Measurements from ENCODE around the gene PTTG1.

Gene PTTG1

GRCh38 chr5:160441311-160441781, 19.7 kb downstream of the PTTG1 start:
- no peaks in the 10 kb centered on the region for H3K79me2 ChIP-seq (ENCODE audit: control insufficient read depth, insufficient read depth, low read length, unreplicated experiment)
- H3K27ac ChIP-seq (ENCODE audit: low read depth, low read length) = no peak overlapping the region
- H2AFZ ChIP-seq (ENCODE audit: low read length, unreplicated experiment) = no peak overlapping the region
- H3K36me3 ChIP-seq (ENCODE audit: insufficient read depth, low read length) = no peaks in the 10 kb centered on the region
- peaks cover 5% of the 10 kb centered on the region for H3K4me1 ChIP-seq (ENCODE audit: control insufficient read depth, insufficient read depth, low read length, unreplicated experiment)
- no peak overlapping the region for H3K4me3 ChIP-seq (ENCODE audit: low read depth, low read length)
- H3K27me3 ChIP-seq (ENCODE audit: insufficient read depth, low read length) = peaks cover 21% of the 10 kb centered on the region

- peaks cover 5% of the 10 kb centered on the region for H3K4me1 ChIP-seq (ENCODE audit: control insufficient read depth, insufficient read depth, low read length, unreplicated experiment)
- H3K27ac ChIP-seq (ENCODE audit: low read depth, low read length) = no peak overlapping the region
- no peak overlapping the region for H2AFZ ChIP-seq (ENCODE audit: low read length, unreplicated experiment)
- peaks cover 14% of the 10 kb centered on the region for H3K27me3 ChIP-seq (ENCODE audit: insufficient read depth, low read length)
- H3K4me3 ChIP-seq (ENCODE audit: low read depth, low read length) = no peak overlapping the region
- no peaks in the 10 kb centered on the region for H3K79me2 ChIP-seq (ENCODE audit: control insufficient read depth, insufficient read depth, low read length, unreplicated experiment)
- H3K36me3 ChIP-seq (ENCODE audit: insufficient read depth, low read length) = no peaks in the 10 kb centered on the region
Observed at GRCh38 chr5:160442824-160443431, 21.3 kb downstream of the PTTG1 start.

DNA sequence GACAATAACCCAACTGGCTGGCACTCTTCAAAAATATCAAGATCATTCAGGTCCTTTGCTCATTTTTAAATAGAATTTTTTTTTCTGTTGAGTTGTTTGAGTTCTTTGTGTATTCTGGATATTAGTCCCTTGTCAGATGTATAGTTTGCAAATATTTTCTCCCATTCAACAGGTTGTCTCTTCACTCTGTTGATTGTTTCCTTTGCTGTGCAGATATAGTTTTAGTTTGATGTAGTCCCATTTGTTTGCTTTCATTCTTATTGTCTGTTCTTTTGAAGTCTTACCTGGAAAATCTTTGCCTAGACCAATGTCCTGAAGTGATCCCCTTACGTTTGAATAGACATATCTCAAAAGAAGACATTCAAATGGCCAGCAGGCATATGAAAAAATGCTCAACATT, 22.8 kb downstream of the PTTG1 start:
- no peak overlapping the region for H3K27ac ChIP-seq (ENCODE audit: low read depth, low read length)

DNA sequence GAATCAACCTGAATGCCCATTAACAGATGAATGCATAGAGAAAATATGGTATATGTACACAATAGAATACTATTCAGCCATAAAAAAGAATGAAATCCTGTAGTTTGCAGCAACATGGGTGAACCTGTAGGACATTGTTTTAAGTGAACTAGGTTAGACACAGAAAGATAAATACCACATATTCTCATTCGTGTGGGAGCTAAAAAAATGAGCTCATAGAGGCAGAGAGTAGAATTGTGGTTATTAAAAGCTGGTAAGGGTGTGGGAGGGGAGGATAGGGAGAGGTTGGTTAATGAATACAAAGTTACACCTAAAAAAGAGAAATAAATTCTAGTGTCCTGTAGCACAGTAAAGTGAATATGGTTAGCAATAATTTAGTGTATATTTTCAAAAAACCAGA, 23.5 kb downstream of the PTTG1 start:
- H3K4me1 ChIP-seq (ENCODE audit: control insufficient read depth, insufficient read depth, low read length, unreplicated experiment) = no peaks in the 10 kb centered on the region
- H3K36me3 ChIP-seq (ENCODE audit: insufficient read depth, low read length) = no peaks in the 10 kb centered on the region
- no peaks in the 10 kb centered on the region for H3K79me2 ChIP-seq (ENCODE audit: control insufficient read depth, insufficient read depth, low read length, unreplicated experiment)
- H3K27me3 ChIP-seq (ENCODE audit: insufficient read depth, low read length) = peaks cover 16% of the 10 kb centered on the region
- H2AFZ ChIP-seq (ENCODE audit: low read length, unreplicated experiment) = no peak overlapping the region
- H3K27ac ChIP-seq (ENCODE audit: low read depth, low read length) = no peak overlapping the region
- H3K4me3 ChIP-seq (ENCODE audit: low read depth, low read length) = no peak overlapping the region

More for the DNA sequence above, 22.8 kb downstream of the PTTG1 start:
- no peaks in the 10 kb centered on the region for H3K36me3 ChIP-seq (ENCODE audit: insufficient read depth, low read length)
- H3K79me2 ChIP-seq (ENCODE audit: control insufficient read depth, insufficient read depth, low read length, unreplicated experiment) = no peaks in the 10 kb centered on the region
- H3K4me1 ChIP-seq (ENCODE audit: control insufficient read depth, insufficient read depth, low read length, unreplicated experiment) = no peaks in the 10 kb centered on the region
- peaks cover 14% of the 10 kb centered on the region for H3K27me3 ChIP-seq (ENCODE audit: insufficient read depth, low read length)
- H3K4me3 ChIP-seq (ENCODE audit: low read depth, low read length) = no peak overlapping the region
- no peak overlapping the region for H2AFZ ChIP-seq (ENCODE audit: low read length, unreplicated experiment)

- Histone ChIP-seq H3K36me3 (ENCODE audit: insufficient read depth, low read length) (no peaks in the 10 kb centered on the region), H2AFZ (ENCODE audit: low read length, unreplicated experiment) (no peak overlapping the region), H3K27me3 (ENCODE audit: insufficient read depth, low read length) (peaks cover 19% of the 10 kb centered on the region), H3K79me2 (ENCODE audit: control insufficient read depth, insufficient read depth, low read length, unreplicated experiment) (no peaks in the 10 kb centered on the region), H3K4me3 (ENCODE audit: low read depth, low read length) (no peak overlapping the region), H3K4me1 (ENCODE audit: control insufficient read depth, insufficient read depth, low read length, unreplicated experiment) (no peaks in the 10 kb centered on the region), H3K27ac (ENCODE audit: low read depth, low read length) (no peak overlapping the region)
Observed at GRCh38 chr5:160445751-160446150, 24.1 kb downstream of the PTTG1 start.

GRCh38 chr5:160448886-160449285, 27.2 kb downstream of the PTTG1 start:
- Histone ChIP-seq H3K36me3 (ENCODE audit: insufficient read depth, low read length) (no peaks in the 10 kb centered on the region), H3K27ac (ENCODE audit: low read depth, low read length) (no peak overlapping the region), H3K4me1 (ENCODE audit: control insufficient read depth, insufficient read depth, low read length, unreplicated experiment) (no peaks in the 10 kb centered on the region), H2AFZ (ENCODE audit: low read length, unreplicated experiment) (no peak overlapping the region), H3K4me3 (ENCODE audit: low read depth, low read length) (no peak overlapping the region), H3K79me2 (ENCODE audit: control insufficient read depth, insufficient read depth, low read length, unreplicated experiment) (no peaks in the 10 kb centered on the region), H3K27me3 (ENCODE audit: insufficient read depth, low read length) (peaks cover 23% of the 10 kb centered on the region)

DNA sequence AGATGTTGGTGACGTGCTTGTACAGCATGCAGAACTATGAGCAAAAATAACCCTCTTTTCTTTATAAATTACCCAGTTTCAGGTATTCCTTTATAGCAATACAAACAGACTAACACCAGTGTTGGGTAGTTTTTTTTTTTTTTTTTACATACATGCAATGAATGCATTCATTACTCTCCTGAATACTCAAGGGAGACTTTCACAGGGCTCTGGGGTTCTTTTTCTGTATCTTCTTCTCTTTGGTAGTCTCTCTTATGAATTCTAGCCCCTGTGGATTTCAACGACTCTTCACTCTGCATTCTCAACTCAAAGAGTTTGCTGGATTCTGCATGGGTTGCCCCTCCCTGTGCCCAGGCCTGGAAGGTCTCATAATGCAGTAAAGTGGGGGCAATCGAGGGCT, 27.8 kb downstream of the PTTG1 start:
- no peak overlapping the region for H3K27ac ChIP-seq (ENCODE audit: low read depth, low read length)
- H3K79me2 ChIP-seq (ENCODE audit: control insufficient read depth, insufficient read depth, low read length, unreplicated experiment) = no peaks in the 10 kb centered on the region
- H3K36me3 ChIP-seq (ENCODE audit: insufficient read depth, low read length) = no peaks in the 10 kb centered on the region
- H2AFZ ChIP-seq (ENCODE audit: low read length, unreplicated experiment) = no peak overlapping the region
- no peak overlapping the region for H3K4me3 ChIP-seq (ENCODE audit: low read depth, low read length)
- H3K4me1 ChIP-seq (ENCODE audit: control insufficient read depth, insufficient read depth, low read length, unreplicated experiment) = no peaks in the 10 kb centered on the region
- H3K27me3 ChIP-seq (ENCODE audit: insufficient read depth, low read length) = peaks cover 26% of the 10 kb centered on the region

DNA sequence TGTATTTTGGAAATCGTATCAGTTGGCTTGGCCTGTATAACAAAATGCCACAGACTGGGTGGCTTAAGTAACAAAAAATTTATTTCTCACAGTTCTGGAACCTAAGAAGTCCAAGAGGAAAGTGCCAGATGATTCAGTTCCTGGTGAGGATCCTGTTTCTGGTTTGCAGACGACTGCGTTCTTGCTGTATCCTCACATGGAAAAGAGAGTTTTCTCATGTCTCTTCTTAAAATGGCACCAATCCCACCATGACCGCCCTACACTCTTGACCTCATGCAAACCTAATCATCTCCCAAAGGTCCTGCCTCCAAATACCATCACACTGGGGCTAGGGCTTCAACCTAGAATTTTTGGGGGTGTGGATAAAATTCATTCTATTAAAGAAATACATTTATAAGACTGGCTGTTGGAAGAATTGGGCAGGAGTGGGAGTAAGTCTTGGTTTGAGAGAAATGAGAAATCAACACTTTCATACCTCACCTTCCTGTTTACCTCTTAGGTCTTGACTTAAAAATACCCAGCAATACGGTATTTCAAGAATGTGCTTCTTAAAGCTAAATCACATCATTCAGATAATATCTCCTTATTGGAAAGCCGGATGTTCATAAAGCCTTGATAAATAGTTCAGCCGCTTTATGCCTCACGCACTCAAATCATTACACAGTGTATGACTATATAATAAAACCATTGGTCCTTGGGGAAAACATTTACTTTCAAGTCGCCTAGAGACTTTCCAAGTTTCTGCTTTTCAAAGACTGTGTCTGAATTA, 28.7 kb downstream of the PTTG1 start:
- H3K36me3 ChIP-seq (ENCODE audit: insufficient read depth, low read length) = no peaks in the 10 kb centered on the region
- H3K4me1 ChIP-seq (ENCODE audit: control insufficient read depth, insufficient read depth, low read length, unreplicated experiment) = no peaks in the 10 kb centered on the region
- no peak overlapping the region for H2AFZ ChIP-seq (ENCODE audit: low read length, unreplicated experiment)
- peaks cover 19% of the 10 kb centered on the region; the same call in 1 of the 2 replicates for H3K27me3 ChIP-seq (ENCODE audit: insufficient read depth, low read length)
- no peak overlapping the region for H3K4me3 ChIP-seq (ENCODE audit: low read depth, low read length)
- H3K79me2 ChIP-seq (ENCODE audit: control insufficient read depth, insufficient read depth, low read length, unreplicated experiment) = no peaks in the 10 kb centered on the region
- no peak overlapping the region for H3K27ac ChIP-seq (ENCODE audit: low read depth, low read length)

DNA sequence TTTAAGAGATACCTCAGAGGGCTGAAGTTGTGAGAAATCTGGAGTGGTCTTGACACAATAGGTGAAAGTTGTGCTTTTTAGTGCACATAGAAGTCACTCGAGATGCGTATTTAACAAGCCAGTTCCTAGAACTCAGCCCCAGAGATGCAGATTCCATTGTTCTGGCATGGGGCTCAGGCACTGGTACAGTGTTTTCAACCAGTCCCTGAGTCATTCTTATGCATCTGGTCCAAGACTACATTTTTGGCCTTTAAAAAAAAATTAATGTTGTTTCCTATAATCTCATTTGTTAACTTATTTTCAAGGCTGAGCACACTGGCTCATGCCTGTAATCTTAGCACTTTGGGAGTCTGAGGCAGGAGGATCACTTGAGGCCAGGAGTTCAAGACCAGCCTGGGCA, 29.6 kb downstream of the PTTG1 start:
- peaks cover 19% of the 10 kb centered on the region; the same call in 1 of the 2 replicates for H3K27me3 ChIP-seq (ENCODE audit: insufficient read depth, low read length)
- no peak overlapping the region for H3K4me3 ChIP-seq (ENCODE audit: low read depth, low read length)
- H3K27ac ChIP-seq (ENCODE audit: low read depth, low read length) = no peak overlapping the region
- no peak overlapping the region for H2AFZ ChIP-seq (ENCODE audit: low read length, unreplicated experiment)
- no peaks in the 10 kb centered on the region for H3K79me2 ChIP-seq (ENCODE audit: control insufficient read depth, insufficient read depth, low read length, unreplicated experiment)
- no peaks in the 10 kb centered on the region for H3K4me1 ChIP-seq (ENCODE audit: control insufficient read depth, insufficient read depth, low read length, unreplicated experiment)
- no peaks in the 10 kb centered on the region for H3K36me3 ChIP-seq (ENCODE audit: insufficient read depth, low read length)

- Histone ChIP-seq H2AFZ (ENCODE audit: low read length, unreplicated experiment) (no peak overlapping the region), H3K36me3 (ENCODE audit: insufficient read depth, low read length) (no peaks in the 10 kb centered on the region), H3K27me3 (ENCODE audit: insufficient read depth, low read length) (peaks cover 19% of the 10 kb centered on the region; the same call in 1 of the 2 replicates), H3K4me1 (ENCODE audit: control insufficient read depth, insufficient read depth, low read length, unreplicated experiment) (no peaks in the 10 kb centered on the region), H3K4me3 (ENCODE audit: low read depth, low read length) (no peak overlapping the region), H3K79me2 (ENCODE audit: control insufficient read depth, insufficient read depth, low read length, unreplicated experiment) (no peaks in the 10 kb centered on the region), H3K27ac (ENCODE audit: low read depth, low read length) (no peak overlapping the region)
Observed at GRCh38 chr5:160452036-160452435, 30.4 kb downstream of the PTTG1 start.

DNA sequence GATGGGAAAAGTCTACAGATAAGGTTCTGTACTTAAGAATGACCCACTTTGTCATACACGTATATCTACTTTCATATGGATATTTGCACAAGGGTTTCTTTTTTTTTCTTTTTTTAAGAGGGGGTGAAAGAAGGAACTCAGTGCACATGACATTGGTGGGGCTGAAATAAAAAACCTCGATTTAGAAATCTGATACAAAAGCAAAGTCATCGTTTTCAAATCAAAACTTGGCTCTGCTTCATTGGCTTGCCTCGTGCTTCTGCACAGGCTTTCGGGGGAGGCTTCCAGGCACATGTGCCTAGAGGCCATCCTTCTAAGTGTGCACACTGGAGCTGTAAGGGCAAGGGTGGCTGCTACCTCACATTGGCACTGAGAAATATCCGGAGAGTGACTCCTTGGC, 31.1 kb downstream of the PTTG1 start:
- Histone ChIP-seq H3K27ac (ENCODE audit: low read depth, low read length) (no peak overlapping the region), H3K79me2 (ENCODE audit: control insufficient read depth, insufficient read depth, low read length, unreplicated experiment) (no peaks in the 10 kb centered on the region), H2AFZ (ENCODE audit: low read length, unreplicated experiment) (no peak overlapping the region), H3K4me1 (ENCODE audit: control insufficient read depth, insufficient read depth, low read length, unreplicated experiment) (no peaks in the 10 kb centered on the region), H3K4me3 (ENCODE audit: low read depth, low read length) (no peak overlapping the region), H3K27me3 (ENCODE audit: insufficient read depth, low read length) (peaks cover 19% of the 10 kb centered on the region; the same call in 1 of the 2 replicates), H3K36me3 (ENCODE audit: insufficient read depth, low read length) (no peaks in the 10 kb centered on the region)

Measured in ACC112 (cell line).